NCI-H1436 (cell line): ENCODE results near the gene EVA1C.
"Not testable (repeated sequence)": the region's sequence is repeated elsewhere in the genome, so short reads cannot be mapped to it uniquely, and the experiment has no call there.

Experiments
- DNase-seq: peaks from one replicate; lab custom pipeline; 2025; lab: John Stamatoyannopoulos, UW

The EVA1C gene

DNA sequence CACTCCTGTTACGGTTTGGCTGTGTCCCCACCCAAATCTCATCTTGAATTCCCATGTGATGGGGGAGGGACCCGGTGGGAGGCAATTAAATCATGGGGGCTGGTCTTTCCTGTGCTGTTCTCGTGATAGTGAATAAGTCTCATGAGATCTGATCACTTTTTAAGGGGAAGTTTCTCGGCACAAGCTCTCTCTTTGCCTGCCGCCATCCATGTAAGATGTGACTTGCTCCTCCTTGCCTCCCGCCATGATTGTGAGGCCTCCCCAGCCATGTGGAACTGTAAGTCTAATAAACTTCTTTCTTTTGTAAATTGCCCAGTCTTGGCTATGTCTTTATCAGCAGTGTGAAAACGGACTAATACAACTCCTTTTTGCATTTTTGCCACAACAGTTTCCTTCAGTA lies 118.3 kb downstream of the EVA1C start:
- DNase-seq: not testable (repeated sequence)

DNA sequence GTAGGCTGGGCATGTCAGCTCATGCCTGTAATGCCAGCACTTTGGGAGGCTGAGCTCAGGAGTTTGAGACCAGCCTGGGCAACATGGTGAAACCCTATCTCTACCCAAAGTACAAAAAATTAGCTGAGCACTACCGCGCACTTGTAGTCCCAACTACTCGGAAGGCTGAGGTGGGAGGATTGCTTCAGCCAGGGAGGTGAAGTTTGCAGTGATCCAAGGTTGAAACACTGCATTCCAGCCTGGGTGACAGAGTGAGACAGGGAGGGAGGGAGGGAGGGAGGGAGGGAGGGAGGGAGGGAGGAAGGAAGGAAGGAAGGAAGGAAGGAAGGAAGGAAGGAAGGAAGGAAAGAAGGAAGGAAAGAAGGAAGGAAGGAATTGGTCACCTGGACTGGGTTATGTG lies 119.1 kb downstream of the EVA1C start:
- not testable (repeated sequence) for DNase-seq

GRCh38 chr21:32532636-32533035 lies 120.1 kb downstream of the EVA1C start:
- DNase-seq: no peak

GRCh38 chr21:32533053-32533452 lies 120.5 kb downstream of the EVA1C start:
- DNase-seq: no peak

GRCh38 chr21:32533611-32534010 lies 121.1 kb downstream of the EVA1C start:
- DNase-seq: no peak

DNA sequence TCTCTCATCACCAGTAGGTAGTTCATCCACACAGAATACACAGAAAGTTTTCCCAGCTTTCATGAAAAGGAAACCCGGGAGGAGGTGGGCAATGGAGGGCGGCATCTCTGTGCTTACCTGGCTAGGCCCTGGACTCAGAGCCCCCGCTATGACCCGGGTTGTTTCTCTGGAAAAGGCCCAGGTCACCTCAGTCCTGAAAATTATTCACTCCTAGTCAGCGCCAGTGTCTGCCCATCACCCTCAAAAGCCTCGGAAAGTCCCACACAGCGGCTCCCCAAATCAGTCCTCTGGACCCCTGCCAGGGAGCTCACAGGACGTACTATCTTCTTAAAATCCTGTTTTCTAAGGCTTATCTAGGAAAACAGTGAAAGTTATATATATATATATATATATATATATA lies 121.6 kb downstream of the EVA1C start:
- DNase-seq: no peak

DNA sequence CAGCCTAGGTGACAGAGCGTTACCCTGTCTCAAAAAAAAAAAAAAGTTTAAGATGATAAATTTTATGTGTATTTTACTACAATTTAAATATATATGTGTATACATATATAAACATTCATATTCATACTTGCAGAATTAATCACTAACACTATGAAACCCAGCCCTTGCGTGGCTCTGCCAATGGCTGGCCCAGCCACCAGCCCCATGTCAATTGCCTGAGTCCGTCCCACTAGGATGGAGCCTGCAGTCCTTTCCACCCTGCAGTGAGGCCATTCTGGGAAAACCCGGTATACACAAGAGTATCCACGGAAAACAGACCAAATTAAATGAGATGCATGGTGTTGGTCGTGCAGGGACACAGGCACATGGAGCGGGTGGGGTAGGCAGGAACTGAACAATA lies 123.1 kb downstream of the EVA1C start:
- no peak for DNase-seq

DNA sequence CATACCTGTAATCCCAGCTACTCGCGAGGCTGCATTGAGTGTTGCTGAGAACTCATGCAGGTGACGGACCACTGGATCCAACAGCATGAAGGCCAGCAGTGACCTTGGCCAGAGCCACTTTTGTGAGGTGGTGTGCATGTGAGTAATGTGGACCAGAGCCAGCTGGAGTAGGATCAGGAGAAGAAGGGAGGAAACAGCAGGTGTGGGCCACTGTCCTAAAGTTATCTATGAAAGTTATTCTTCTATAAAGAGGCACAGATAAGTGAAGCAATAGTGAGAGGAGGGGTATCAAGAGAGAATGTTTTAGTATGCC lies 125.0 kb downstream of the EVA1C start:
- no peak for DNase-seq

- no peak for DNase-seq
Measured at GRCh38 chr21:32538147-32538792, 125.8 kb downstream of the EVA1C start.

DNA sequence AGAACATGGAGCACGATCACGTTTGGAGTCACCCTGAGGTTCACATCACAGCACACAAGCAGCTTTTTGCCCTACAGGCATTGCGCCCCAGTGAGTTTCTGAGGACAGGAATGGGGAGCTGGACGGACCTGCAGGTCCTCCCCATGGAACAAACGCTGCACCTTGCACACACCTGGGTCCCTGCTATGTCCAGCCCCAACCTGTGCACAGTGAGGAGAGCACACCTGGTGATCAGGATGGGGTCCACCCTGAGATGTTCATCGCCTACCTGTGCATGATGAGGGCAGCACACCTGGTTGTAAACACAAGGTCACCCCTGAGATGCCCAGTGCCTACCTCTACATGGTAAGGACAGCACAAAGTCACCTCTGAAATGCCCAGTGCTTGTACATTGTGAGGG lies 126.9 kb downstream of the EVA1C start:
- DNase-seq: no peak

DNA sequence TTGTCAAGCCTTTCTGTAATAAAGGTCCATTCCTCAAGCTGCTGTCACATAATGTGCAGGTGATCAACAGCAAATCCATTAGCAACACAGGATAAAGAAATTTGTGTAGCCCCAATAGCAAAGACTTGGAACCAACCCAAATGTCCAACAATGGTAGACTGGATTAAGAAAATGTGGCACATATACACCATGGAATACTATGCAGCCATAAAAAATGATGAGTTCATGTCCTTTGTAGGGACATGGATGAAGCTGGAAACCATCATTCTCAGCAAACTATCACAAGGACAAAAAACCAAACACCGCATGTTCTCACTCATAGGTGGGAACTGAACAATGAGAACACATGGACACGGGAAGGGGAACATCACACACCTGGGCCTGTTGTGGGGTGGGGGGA lies 130.6 kb downstream of the EVA1C start:
- not testable (repeated sequence) for DNase-seq

GRCh38 chr21:32543975-32544374 lies 131.5 kb downstream of the EVA1C start:
- no peak for DNase-seq

- DNase-seq: no peak
Measured at GRCh38 chr21:32544697-32545096, 132.2 kb downstream of the EVA1C start.

GRCh38 chr21:32545948-32546441 lies 133.5 kb downstream of the EVA1C start:
- no peak for DNase-seq

DNA sequence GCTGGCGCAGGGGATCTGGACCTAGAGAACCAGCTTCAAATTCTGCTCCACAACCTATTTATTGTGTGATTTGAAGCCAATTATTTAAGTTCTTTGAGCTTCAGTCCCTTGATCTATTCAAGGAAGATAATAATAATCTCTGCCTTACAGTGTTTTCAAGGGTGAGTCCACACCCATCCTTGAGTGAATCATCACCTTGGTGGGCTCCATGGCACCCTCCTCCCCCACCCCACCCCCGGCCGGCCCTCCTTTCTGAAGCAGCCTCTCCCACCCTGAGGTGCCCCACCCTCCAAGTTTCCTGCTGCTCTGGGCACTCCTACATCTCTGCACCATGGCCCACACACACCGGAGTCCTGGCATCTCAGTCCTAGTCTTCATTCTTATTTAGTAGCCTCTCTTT lies 134.5 kb downstream of the EVA1C start:
- DNase-seq: no peak

DNA sequence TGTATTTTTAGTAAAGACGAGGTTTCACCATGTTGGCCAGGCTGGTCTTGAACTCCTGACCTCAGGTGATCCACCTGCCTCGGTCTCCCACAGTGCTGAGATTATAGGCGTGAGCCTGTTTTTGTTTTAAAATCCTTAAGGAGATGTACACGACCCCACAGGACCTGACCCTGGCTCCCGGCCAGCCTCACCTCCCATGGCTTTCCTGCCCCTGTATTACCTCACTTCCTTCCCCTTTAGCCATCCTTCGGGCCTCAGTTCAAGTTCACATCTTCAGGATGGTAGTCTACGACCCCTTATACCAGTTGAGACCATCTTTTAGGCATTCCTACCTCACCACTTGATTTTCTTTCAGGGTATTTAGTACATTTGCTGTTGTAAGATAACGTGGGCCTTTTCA lies 136.5 kb downstream of the EVA1C start:
- DNase-seq: no peak

- DNase-seq: no peak
Measured at GRCh38 chr21:32549440-32549839, 136.9 kb downstream of the EVA1C start.

- DNase-seq: no peak
Measured at GRCh38 chr21:32549886-32550285, 137.4 kb downstream of the EVA1C start.

- DNase-seq: no peak
Measured at GRCh38 chr21:32554832-32555638, 142.5 kb downstream of the EVA1C start.

DNA sequence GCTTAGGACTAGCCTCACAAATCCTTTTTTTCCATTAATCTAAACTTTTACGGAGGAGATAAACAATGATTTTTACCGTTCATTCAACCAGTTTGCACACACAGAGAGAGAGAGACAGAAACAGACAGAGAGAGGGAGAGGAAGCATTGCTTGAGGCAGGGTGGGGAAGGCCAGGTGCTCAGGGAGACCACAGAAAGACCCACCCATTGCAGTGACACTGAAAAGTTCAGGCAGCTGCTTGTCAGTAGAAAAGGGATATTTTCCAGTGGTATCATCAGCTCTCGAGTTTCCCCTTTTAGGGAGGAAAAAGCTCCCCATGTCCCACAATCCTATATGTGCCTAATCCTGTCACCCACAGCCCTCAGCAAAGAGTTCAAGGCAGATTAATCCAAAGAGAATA lies 145.6 kb downstream of the EVA1C start:
- DNase-seq: no peak

DNA sequence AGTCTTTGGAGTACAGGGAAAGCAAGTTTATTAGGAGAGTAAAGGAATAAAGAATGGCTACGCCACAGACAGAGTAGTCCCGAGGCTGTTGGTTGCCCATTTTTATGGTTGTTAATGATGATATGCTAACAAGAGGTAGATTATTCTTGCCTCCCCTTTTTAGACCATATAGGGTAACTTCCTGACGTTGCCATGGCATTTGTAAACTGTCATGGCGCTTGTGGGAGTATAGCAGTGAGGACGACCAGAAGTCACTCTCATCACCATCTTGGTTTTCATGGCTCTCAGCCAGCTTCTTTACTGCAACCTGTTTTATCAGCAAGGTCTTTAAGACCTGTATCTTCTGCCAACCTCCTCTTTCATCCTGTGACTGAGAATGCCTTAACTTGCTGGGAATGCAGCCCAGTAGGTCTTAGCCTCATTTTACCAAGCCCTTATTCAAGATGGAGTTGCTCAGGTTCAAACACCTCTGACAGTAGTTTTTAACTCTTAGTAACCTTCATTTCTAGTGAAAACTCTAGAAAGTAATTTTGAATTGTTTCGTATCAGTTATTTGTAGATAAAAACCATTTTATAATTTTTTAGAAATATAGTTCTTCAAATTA lies 146.6 kb downstream of the EVA1C start:
- no peak for DNase-seq

DNA sequence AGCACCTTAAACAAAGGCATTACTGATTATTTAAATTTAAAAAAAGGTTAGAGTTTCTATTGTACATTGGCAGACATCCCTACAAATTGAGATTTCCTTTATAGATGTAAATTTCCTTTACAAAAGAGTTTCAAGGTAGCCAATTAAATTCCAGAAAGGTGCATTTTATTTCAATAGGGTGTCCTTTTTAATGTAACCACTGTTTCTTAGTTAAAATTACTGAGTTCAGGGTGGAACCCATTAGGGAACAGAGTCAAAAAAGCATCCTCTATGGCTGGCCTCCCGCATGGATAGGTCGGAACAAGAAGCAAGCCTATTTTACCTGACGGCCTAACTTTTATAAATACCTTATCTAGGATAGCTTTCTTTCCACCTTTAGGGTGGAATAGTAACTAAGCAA lies 148.4 kb downstream of the EVA1C start:
- no peak for DNase-seq

DNA sequence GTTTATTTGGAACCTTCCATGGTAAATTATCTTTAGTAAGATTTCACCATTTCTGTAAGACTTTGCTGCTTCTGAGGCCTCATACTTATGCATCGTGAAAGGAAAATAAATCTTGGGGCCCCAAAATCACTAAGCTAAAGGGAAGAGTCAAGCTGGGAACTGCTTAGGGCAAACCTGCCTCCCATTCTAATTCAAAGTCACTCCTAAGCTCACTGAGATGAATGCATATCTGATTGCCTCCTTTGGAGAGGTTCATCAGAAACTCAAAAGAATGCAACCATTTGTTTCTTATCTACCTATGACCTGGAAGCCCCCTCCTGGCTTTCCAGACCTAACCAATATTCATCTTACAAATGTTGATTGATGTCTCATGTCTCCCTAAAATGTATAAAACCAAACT lies 149.0 kb downstream of the EVA1C start:
- DNase-seq: not testable (repeated sequence)
